ENCODE measurements around the gene MEGF8.

- TF ChIP-seq REST (IDR thresholded peaks at IDR 0.05; ENCODE audit: insufficient read depth in 1 of 2, low read depth in 2 of 2, low read length in 2 of 2) (no peak), SIN3A (IDR thresholded peaks at IDR 0.05; ENCODE audit: borderline replicate concordance, insufficient read depth, low read length) (peak; percentile 63; the same call in 1 of the 2 replicates), POLR2AphosphoS5 (IDR thresholded peaks at IDR 0.05; ENCODE audit: low read depth, low read length) (peak; percentile 53), TAF1 (IDR thresholded peaks at IDR 0.05; ENCODE audit: borderline replicate concordance, insufficient read depth, low read length) (no peak), FOXP2 (optimal IDR thresholded peaks at IDR 0.05; ENCODE audit: borderline replicate concordance, extremely low read depth, extremely low read length, insufficient read depth) (no peak)
Observed at GRCh38 chr19:42283188-42284065, 42.0 kb upstream of the MEGF8 start.

Measured in PFSK-1 (cell line).